Spleen (tissue), 11 donors: ENCODE data around the gene NKX1-1. TPM values are rescaled to one million over a fixed set of nuclear protein-coding genes. Genes with fewer than 3 reads are reported as not detected.
A peak's percentile ranks its signal among the peaks of the same experiment; 100 is the strongest.

Source experiments
- DNase-seq: peaks from one replicate; pipeline ENCODE4 v3.0.0-alpha.2; 2020
- H3K27ac ChIP-seq, 8 donors: fragments of 200-600 bp; sonication (generic) in 7 of 8; 1 replicate in 4 of 8; 2 replicates in 4 of 8; pipeline versions ENCODE4 v1.5.0 to v1.8.0; 2016 to 2021; ENCODE audit warnings: inconsistent platforms in 4 of 8, mild to moderate bottlenecking in 4 of 8, moderate library complexity in 1 of 8
- H3K27me3 ChIP-seq, 7 donors: fragments of 200-600 bp; sonication (generic) in 6 of 7; replicated peaks in 1 of 7; 1 replicate in 4 of 7; 2 replicates in 3 of 7; pipeline versions ENCODE4 v1.5.0 to v1.8.0; 2016 to 2021; ENCODE audit warnings: inconsistent platforms in 3 of 7, mild to moderate bottlenecking in 1 of 7
- H3K36me3 ChIP-seq, 6 donors: fragments of 200-600 bp; sonication (generic) in 5 of 6; 1 replicate in 4 of 6; 2 replicates in 2 of 6; pipeline versions ENCODE4 v1.5.0 to v1.8.0; 2016 to 2021; ENCODE audit warnings: inconsistent platforms in 2 of 6
- H3K4me1 ChIP-seq, 6 donors: fragments of 200-600 bp; sonication (generic) in 5 of 6; 1 replicate in 3 of 6; 2 replicates in 3 of 6; pipeline versions ENCODE4 v1.5.0 to v1.8.0; 2016 to 2021; ENCODE audit warnings: inconsistent platforms in 3 of 6
- H3K4me3 ChIP-seq, 8 donors: fragments of 200-600 bp; sonication (generic) in 7 of 8; 1 replicate in 4 of 8; 2 replicates in 4 of 8; pipeline versions ENCODE4 v1.5.0 to v1.8.0; 2016 to 2021; ENCODE audit warnings: inconsistent platforms in 4 of 8, mild to moderate bottlenecking in 4 of 8, moderate library complexity in 2 of 8
- H3K9me3 ChIP-seq, 8 donors: fragments of 200-600 bp; sonication (generic) in 7 of 8; 1 replicate in 4 of 8; 2 replicates in 4 of 8; pipeline versions ENCODE4 v1.5.0 to v1.8.0; 2016 to 2021; ENCODE audit warnings: inconsistent platforms in 4 of 8
- CTCF ChIP-seq, 11 experiments: fragments of 200-600 bp in 7 of 11; fragments of 450-650 bp in 4 of 11; sonication (generic) in 4 of 11; IDR thresholded peaks in 8 of 11; conservative IDR thresholded peaks in 3 of 11; 1 replicate in 7 of 11; 2 replicates in 4 of 11; pipeline versions ENCODE4 v1.4.0 to v1.8.0; 2016 to 2021; ENCODE audit warnings: antibody characterized with exemption in 11 of 11, inconsistent platforms in 4 of 11, mild to moderate bottlenecking in 1 of 11
- POLR2A ChIP-seq, 3 donors: fragments of 450-650 bp; IDR thresholded peaks; one replicate each; pipeline ENCODE4 v1.5.1; 2017; ENCODE audit warnings: antibody characterized with exemption in 3 of 3, mild to moderate bottlenecking in 1 of 3
- POLR2AphosphoS5 ChIP-seq, 3 donors: sonication (generic); formaldehyde crosslinking; IDR thresholded peaks; one replicate each; pipeline ENCODE4 v1.5.1; 2017; ENCODE audit warnings: antibody characterized with exemption in 3 of 3
- WGBS, 5 donors: extraction: QIAGEN DNeasy Blood & Tissue Kit in 3 of 5; methylation state at CpG; one replicate each; pipeline versions ENCODE4 v1.1.5 to v1.1.7; 2013 to 2018; 5-methylcytosine and 5-hydroxymethylcytosine counted together
- intact Hi-C: fragments of 100-400 bp; cut with DNase I; formaldehyde crosslinking; loops from one replicate; pipeline ENCODE4 v1.15.0; 2023; ENCODE audit warnings: low total_unique reads
- polyA plus RNA-seq, 3 donors: library from polyadenylated mRNA; stranded (reverse); fragments of 200-250 nt; gene quantifications; one replicate each; pipeline ENCODE4 v1.2.1, GENCODE V29; 2013
- total RNA-seq, 7 donors: library from RNA; depleted of rRNA in 3 of 7; stranded (reverse); fragments of >200 nt in 3 of 7; fragmentation: NEBNext Ultra II Directional in 4 of 7; extraction: Animal tissue kit (Norgen Biotek cat#: 25700) in 4 of 7; gene quantifications; one replicate each; pipeline versions ENCODE4 v1.1.0 to v1.2.1, GENCODE V29; 2016 to 2021
- donor health status: healthy with polysubstance abuse.
- donor health status: DM: no; HTN: no; CAD: no; lungs with moderate emphysema.
- donor health status: DM: no; HTN: no; CAD: no.
- donor health status: Bipolar disorder and iron deficiency.
- donor health status: healthy.
- donor health status: DM: no; HTN: no; CAD: no.
- donor health status: DM: yes; HTN: yes; CAD: no.

Gene NKX1-1
- total and polyA plus RNA-seq, 10 donors: not detected

GRCh38 chr4:1376391-1376840 is 29.8 kb downstream of the NKX1-1 start:
- peaks cover 0 to 96% (median 50%) of the 10 kb centered on the region in 6 donors for H3K36me3 ChIP-seq

DNA sequence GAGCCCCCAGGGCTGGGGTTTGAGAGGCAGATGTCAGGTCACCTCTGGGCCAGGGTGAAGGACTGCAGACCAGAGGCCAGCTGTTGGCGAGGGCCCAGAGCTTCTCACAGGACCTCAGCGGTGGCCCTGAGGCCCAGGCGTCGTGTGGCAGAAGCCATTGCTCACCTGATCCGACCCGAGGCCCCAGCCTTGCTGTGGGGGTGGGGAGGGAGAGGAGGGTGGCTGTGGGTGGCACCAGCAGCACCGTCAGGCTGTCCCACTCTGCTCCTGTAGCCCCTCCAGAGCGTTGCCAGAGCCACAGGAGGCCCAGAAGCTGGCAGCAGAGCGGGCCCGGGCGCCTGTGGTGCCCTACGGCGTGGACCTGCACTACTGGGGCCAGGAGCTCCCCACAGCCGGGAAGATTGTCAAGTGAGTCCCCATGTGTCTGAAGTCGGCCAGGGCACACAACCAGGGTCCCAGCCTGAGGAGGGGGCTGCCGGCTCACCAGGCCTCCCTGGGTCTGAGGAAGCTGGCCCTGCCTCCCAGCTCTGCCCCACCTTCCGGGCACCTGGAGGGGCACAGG is 30.4 kb downstream of the NKX1-1 start:
- H3K27me3 ChIP-seq: no peaks in the 10 kb centered on the region
- 86 to 90% (median 87%) methylated on average over 3 to 17 of the region's 17 CpGs for WGBS, 5 donors
- TF ChIP-seq POLR2AphosphoS5 (IDR thresholded peaks at IDR 0.05): no peak
- TF ChIP-seq POLR2A (IDR thresholded peaks at IDR 0.05): no peak
- TF ChIP-seq CTCF (IDR thresholded peaks at IDR 0.05 in 8 of 11, conservative IDR thresholded peaks at IDR 0.05 in 3 of 11): no peak
- H3K27ac ChIP-seq: no peak overlapping the region
- DNase-seq: peak; percentile 59
- H3K9me3 ChIP-seq: no peaks in the 10 kb centered on the region
- H3K4me3 ChIP-seq: no peak overlapping the region
- no peaks in the 10 kb centered on the region for H3K4me1 ChIP-seq
- H3K36me3 ChIP-seq: peaks cover 0 to 96% (median 50%) of the 10 kb centered on the region in 6 donors
- intact Hi-C loops: no loop called here

More at GRCh38 chr4:1376391-1376840, 29.8 kb downstream of the NKX1-1 start:
- peak; percentile 69 for DNase-seq
- H3K4me3 ChIP-seq: no peak overlapping the region
- 92 to 95% (median 95%) methylated on average over 16 to 23 of the region's 23 CpGs for WGBS, 5 donors
- intact Hi-C loops: no loop called here
- H3K27ac ChIP-seq: no peak overlapping the region
- H3K4me1 ChIP-seq: no peaks in the 10 kb centered on the region
- H3K27me3 ChIP-seq: no peaks in the 10 kb centered on the region
- no peaks in the 10 kb centered on the region for H3K9me3 ChIP-seq
- TF ChIP-seq POLR2A (IDR thresholded peaks at IDR 0.05): no peak
- TF ChIP-seq POLR2AphosphoS5 (IDR thresholded peaks at IDR 0.05): no peak

DNA sequence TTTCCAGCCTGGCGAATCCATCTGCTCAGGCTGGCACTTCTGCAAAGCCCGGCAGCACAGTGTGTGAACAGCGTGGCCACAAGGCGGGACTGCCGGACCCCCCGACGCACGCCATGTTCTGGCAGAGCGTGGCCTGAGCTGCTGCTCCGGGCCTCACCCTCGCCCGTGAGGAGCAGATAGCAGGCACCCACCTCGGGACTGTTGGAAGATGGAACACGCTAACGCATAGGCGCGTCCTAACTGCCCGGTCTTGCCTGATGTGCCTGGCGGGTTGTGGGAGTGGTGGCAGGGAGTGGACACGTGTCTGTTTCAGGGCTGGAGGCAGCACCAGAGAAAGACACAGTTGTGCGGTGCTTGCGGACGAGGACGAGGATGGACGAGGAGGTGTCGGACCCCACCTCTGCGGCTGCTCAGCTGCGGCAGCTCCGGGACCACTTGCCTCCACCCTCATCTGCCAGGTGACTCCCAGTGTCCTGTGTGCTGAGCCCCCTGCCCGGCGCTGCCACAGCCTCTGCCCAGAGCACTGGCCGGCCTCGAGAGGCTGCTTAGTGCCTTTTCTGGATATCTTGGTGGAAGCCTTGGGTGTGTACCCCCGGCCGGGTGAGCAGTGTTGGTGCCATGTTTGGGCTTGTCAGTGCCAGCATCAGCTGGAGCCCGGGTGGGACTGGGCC is 31.1 kb downstream of the NKX1-1 start:
- H3K27me3 ChIP-seq: no peaks in the 10 kb centered on the region
- H3K4me3 ChIP-seq: no peak overlapping the region
- WGBS, 5 donors: 96 to 100% (median 97%) methylated on average over 16 to 36 of the region's 36 CpGs
- intact Hi-C loops: no loop called here
- DNase-seq: peak; percentile 68
- TF ChIP-seq POLR2AphosphoS5 (IDR thresholded peaks at IDR 0.05) (no peak), CTCF (IDR thresholded peaks at IDR 0.05 in 8 of 11, conservative IDR thresholded peaks at IDR 0.05 in 3 of 11) (no peak), POLR2A (IDR thresholded peaks at IDR 0.05) (no peak)
- peaks cover 0 to 96% (median 50%) of the 10 kb centered on the region in 6 donors for H3K36me3 ChIP-seq
- no peak overlapping the region for H3K27ac ChIP-seq
- H3K4me1 ChIP-seq: no peaks in the 10 kb centered on the region
- H3K9me3 ChIP-seq: no peaks in the 10 kb centered on the region

DNA sequence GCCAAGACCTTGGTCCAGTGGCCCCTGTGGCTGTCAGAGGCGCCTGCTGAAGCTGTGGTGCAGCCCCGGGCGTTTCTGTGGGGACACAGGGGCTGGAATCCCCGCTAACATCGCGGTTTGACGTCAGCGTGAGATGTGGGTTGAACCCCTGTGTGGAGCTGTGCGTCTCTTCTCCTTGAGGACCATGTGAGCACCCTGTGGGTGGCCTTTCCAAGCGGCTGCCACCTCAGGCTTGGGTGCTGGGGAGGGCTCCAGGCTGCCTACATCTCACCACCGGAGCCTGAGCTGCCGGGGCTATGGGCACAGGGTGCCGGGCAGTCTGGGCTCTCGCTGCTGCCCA is 31.6 kb downstream of the NKX1-1 start:
- Histone ChIP-seq H3K4me1 (no peaks in the 10 kb centered on the region), H3K27me3 (no peaks in the 10 kb centered on the region), H3K27ac (no peak overlapping the region), H3K4me3 (no peak overlapping the region), H3K36me3 (peaks cover 0 to 97% (median 50%) of the 10 kb centered on the region in 6 donors), H3K9me3 (no peaks in the 10 kb centered on the region)
- peak; percentile 56 for DNase-seq
- intact Hi-C loops: no loop called here
- TF ChIP-seq CTCF (IDR thresholded peaks at IDR 0.05 in 8 of 11, conservative IDR thresholded peaks at IDR 0.05 in 3 of 11) (no peak), POLR2A (IDR thresholded peaks at IDR 0.05) (no peak), POLR2AphosphoS5 (IDR thresholded peaks at IDR 0.05) (no peak)
- 91 to 98% (median 94%) methylated on average over 8 to 14 of the region's 14 CpGs for WGBS, 5 donors
